Stimulated activated naive CD8-positive, alpha-beta T cell treated with anti-CD3 and anti-CD28 coated beads, Interleukin-15, Interleukin-2, amounts not matched to agents 100 U/mL and 50 U/mL, for 24 hours (primary cell): Measurements from ENCODE around the gene PLD1.
A peak's percentile ranks its signal among the peaks of the same experiment; 100 is the strongest.

Experiments
- ATAC-seq: fragments of 150-1000 bp; cut with Tn5 transposase; one replicate; pipeline ENCODE4 v1.10.0; 2021
- DNase-seq: peaks from one replicate; pipeline ENCODE4 v3.0.0; 2021

The PLD1 gene

GRCh38 chr3:171561596-171562323, 248.5 kb downstream of the PLD1 start:
- peak; percentile 31 for ATAC-seq
- peak; percentile 16 for DNase-seq

- DNase-seq (no peak), ATAC-seq (no peak)
Measured at GRCh38 chr3:171559586-171559985, 250.7 kb downstream of the PLD1 start.

GRCh38 chr3:171558188-171558696, 252.0 kb downstream of the PLD1 start:
- no peak for ATAC-seq
- DNase-seq, result no peak

GRCh38 chr3:171557173-171557572, 253.1 kb downstream of the PLD1 start:
- ATAC-seq, result no peak
- DNase-seq, result no peak

- no peak for DNase-seq
- no peak for ATAC-seq
Measured at GRCh38 chr3:171556574-171557145, 253.6 kb downstream of the PLD1 start.

- DNase-seq (no peak), ATAC-seq (no peak)
Measured at GRCh38 chr3:171556148-171556547, 254.1 kb downstream of the PLD1 start.

GRCh38 chr3:171553086-171553485, 257.2 kb downstream of the PLD1 start:
- DNase-seq, result no peak
- no peak for ATAC-seq

GRCh38 chr3:171552531-171552930, 257.8 kb downstream of the PLD1 start:
- no peak for ATAC-seq
- DNase-seq, result no peak

- DNase-seq (no peak), ATAC-seq (no peak)
Measured at GRCh38 chr3:171551296-171551695, 259.0 kb downstream of the PLD1 start.
